Duodenal mucosa (tissue), 2 donors: ENCODE data around the gene CYRIA.

Source experiments
- H3K27ac ChIP-seq: one replicate; pipeline ENCODE4 v1.7.0; 2013; ENCODE audit warnings: low read depth, low read length
- H3K27me3 ChIP-seq, 2 donors: one replicate each; pipeline ENCODE4 v1.7.0; 2013; ENCODE audit warnings: low read length in 2 of 2, control low read depth in 1 of 2; ENCODE audit not compliant: insufficient read depth in 2 of 2, control insufficient read depth in 1 of 2
- H3K36me3 ChIP-seq, 2 donors: one replicate each; pipeline ENCODE4 v1.7.0; 2013; ENCODE audit warnings: low read length in 2 of 2, control low read depth in 1 of 2; ENCODE audit not compliant: insufficient read depth in 2 of 2, control insufficient read depth in 1 of 2
- H3K4me1 ChIP-seq, 2 donors: one replicate each; pipeline ENCODE4 v1.7.0; 2013; ENCODE audit warnings: low read length in 2 of 2, control low read depth in 1 of 2; ENCODE audit not compliant: insufficient read depth in 2 of 2, control insufficient read depth in 1 of 2
- H3K4me3 ChIP-seq, 2 donors: one replicate each; pipeline ENCODE4 v1.7.0; 2013; ENCODE audit warnings: low read length in 2 of 2, low read depth in 1 of 2
- H3K9ac ChIP-seq, 2 donors: one replicate each; pipeline ENCODE4 v1.7.0; 2013; ENCODE audit warnings: low read length in 2 of 2, low read depth in 1 of 2
- H3K9me3 ChIP-seq, 2 donors: one replicate each; pipeline ENCODE4 v1.7.0; 2013; ENCODE audit warnings: low read length in 2 of 2, control low read depth in 1 of 2; ENCODE audit not compliant: control insufficient read depth in 1 of 2

CYRIA gene

GRCh38 chr2:16623564-16624435 is 41.8 kb downstream of the CYRIA start:
- no peak overlapping the region for H3K4me3 ChIP-seq
- H3K9me3 ChIP-seq = no peaks in the 10 kb centered on the region
- no peaks in the 10 kb centered on the region for H3K27me3 ChIP-seq
- peaks cover 37 to 40% of the 10 kb centered on the region in 2 donors for H3K4me1 ChIP-seq
- no peaks in the 10 kb centered on the region for H3K36me3 ChIP-seq
- H3K27ac ChIP-seq = no peak overlapping the region
- H3K9ac ChIP-seq = no peak overlapping the region

GRCh38 chr2:16623031-16623430 is 42.6 kb downstream of the CYRIA start:
- H3K36me3 ChIP-seq = no peaks in the 10 kb centered on the region
- H3K4me3 ChIP-seq = no peak overlapping the region
- no peak overlapping the region for H3K27ac ChIP-seq
- no peaks in the 10 kb centered on the region for H3K27me3 ChIP-seq
- H3K4me1 ChIP-seq = peaks cover 33 to 35% of the 10 kb centered on the region in 2 donors
- H3K9ac ChIP-seq = no peak overlapping the region
- H3K9me3 ChIP-seq = no peaks in the 10 kb centered on the region

GRCh38 chr2:16622399-16622968 is 43.1 kb downstream of the CYRIA start:
- Histone ChIP-seq H3K36me3 (no peaks in the 10 kb centered on the region), H3K4me3 (no peak overlapping the region), H3K27me3 (no peaks in the 10 kb centered on the region), H3K9ac (no peak overlapping the region), H3K9me3 (no peaks in the 10 kb centered on the region), H3K27ac (no peak overlapping the region), H3K4me1 (peaks cover 30 to 31% of the 10 kb centered on the region in 2 donors)

- peaks cover 25 to 26% of the 10 kb centered on the region in 2 donors for H3K4me1 ChIP-seq
- no peaks in the 10 kb centered on the region for H3K36me3 ChIP-seq
- no peak overlapping the region for H3K4me3 ChIP-seq
- no peaks in the 10 kb centered on the region for H3K9me3 ChIP-seq
- H3K27me3 ChIP-seq = no peaks in the 10 kb centered on the region
- H3K9ac ChIP-seq = no peak overlapping the region
- H3K27ac ChIP-seq = no peak overlapping the region
These were observed 44.3 kb downstream of the CYRIA start for GRCh38 chr2:16621316-16621715.

GRCh38 chr2:16620590-16620989 is 45.0 kb downstream of the CYRIA start:
- Histone ChIP-seq H3K4me1 (peaks cover 18 to 21% of the 10 kb centered on the region in 2 donors), H3K9ac (no peak overlapping the region), H3K4me3 (no peak overlapping the region), H3K9me3 (no peaks in the 10 kb centered on the region), H3K36me3 (no peaks in the 10 kb centered on the region), H3K27me3 (no peaks in the 10 kb centered on the region), H3K27ac (no peak overlapping the region)

GRCh38 chr2:16619576-16620245 is 45.9 kb downstream of the CYRIA start:
- no peak overlapping the region for H3K27ac ChIP-seq
- H3K4me1 ChIP-seq = peaks cover 15 to 21% of the 10 kb centered on the region in 2 donors
- H3K27me3 ChIP-seq = no peaks in the 10 kb centered on the region
- no peaks in the 10 kb centered on the region for H3K9me3 ChIP-seq
- no peak overlapping the region for H3K9ac ChIP-seq
- H3K36me3 ChIP-seq = no peaks in the 10 kb centered on the region
- no peak overlapping the region for H3K4me3 ChIP-seq

- H3K9ac ChIP-seq = no peak overlapping the region
- H3K27ac ChIP-seq = no peak overlapping the region
- H3K4me3 ChIP-seq = no peak overlapping the region
These were observed 48.1 kb downstream of the CYRIA start for GRCh38 chr2:16617282-16618266.

More at GRCh38 chr2:16617282-16618266, 48.1 kb downstream of the CYRIA start:
- H3K4me1 ChIP-seq = peaks cover 23 to 28% of the 10 kb centered on the region in 2 donors
- no peaks in the 10 kb centered on the region for H3K9me3 ChIP-seq
- no peaks in the 10 kb centered on the region for H3K27me3 ChIP-seq
- H3K36me3 ChIP-seq = no peaks in the 10 kb centered on the region
